ENCODE data around the gene CTNNA3.

CTNNA3 gene

GRCh38 chr10:67011480-67011879, 684.5 kb downstream of the CTNNA3 start:
- DNase-seq (ENCODE audit: low spot score) = no peak
- TF ChIP-seq CTCF (IDR thresholded peaks at IDR 0.05; ENCODE audit: extremely low read depth, insufficient read depth, missing control alignments) = no peak
- in situ Hi-C loops (cut with MboI; ENCODE audit: low pct_unique_long_range_greater_than_20kb, low sequenced_read_pairs, unreplicated experiment) = no loop called here

GRCh38 chr10:67005981-67006380, 690.0 kb downstream of the CTNNA3 start:
- no peak for TF ChIP-seq CTCF (IDR thresholded peaks at IDR 0.05; ENCODE audit: extremely low read depth, insufficient read depth, missing control alignments)
- in situ Hi-C loops (cut with MboI; ENCODE audit: low pct_unique_long_range_greater_than_20kb, low sequenced_read_pairs, unreplicated experiment) = no loop called here

GRCh38 chr10:67004690-67005089, 691.3 kb downstream of the CTNNA3 start:
- no peak for TF ChIP-seq CTCF (IDR thresholded peaks at IDR 0.05; ENCODE audit: extremely low read depth, insufficient read depth, missing control alignments)
- in situ Hi-C loops (cut with MboI; ENCODE audit: low pct_unique_long_range_greater_than_20kb, low sequenced_read_pairs, unreplicated experiment) = no loop called here
- no peak for DNase-seq (ENCODE audit: low spot score)

More at GRCh38 chr10:67005981-67006380, 690.0 kb downstream of the CTNNA3 start:
- DNase-seq (ENCODE audit: low spot score) = no peak

- in situ Hi-C loops (cut with MboI; ENCODE audit: low pct_unique_long_range_greater_than_20kb, low sequenced_read_pairs, unreplicated experiment) = no loop called here
- no peak for DNase-seq (ENCODE audit: low spot score)
- no peak for TF ChIP-seq CTCF (IDR thresholded peaks at IDR 0.05; ENCODE audit: extremely low read depth, insufficient read depth, missing control alignments)
These were observed 696.0 kb downstream of the CTNNA3 start for GRCh38 chr10:66999762-67000545.

GRCh38 chr10:66996996-66997395, 699.0 kb downstream of the CTNNA3 start:
- in situ Hi-C loops (cut with MboI; ENCODE audit: low pct_unique_long_range_greater_than_20kb, low sequenced_read_pairs, unreplicated experiment) = no loop called here
- TF ChIP-seq CTCF (IDR thresholded peaks at IDR 0.05; ENCODE audit: extremely low read depth, insufficient read depth, missing control alignments) = no peak
- DNase-seq (ENCODE audit: low spot score) = no peak

GRCh38 chr10:66990143-66990830, 705.7 kb downstream of the CTNNA3 start:
- in situ Hi-C loops (cut with MboI; ENCODE audit: low pct_unique_long_range_greater_than_20kb, low sequenced_read_pairs, unreplicated experiment) = no loop called here
- DNase-seq (ENCODE audit: low spot score) = no peak
- no peak for TF ChIP-seq CTCF (IDR thresholded peaks at IDR 0.05; ENCODE audit: extremely low read depth, insufficient read depth, missing control alignments)
